ENCODE data around the gene MCC.

DNA sequence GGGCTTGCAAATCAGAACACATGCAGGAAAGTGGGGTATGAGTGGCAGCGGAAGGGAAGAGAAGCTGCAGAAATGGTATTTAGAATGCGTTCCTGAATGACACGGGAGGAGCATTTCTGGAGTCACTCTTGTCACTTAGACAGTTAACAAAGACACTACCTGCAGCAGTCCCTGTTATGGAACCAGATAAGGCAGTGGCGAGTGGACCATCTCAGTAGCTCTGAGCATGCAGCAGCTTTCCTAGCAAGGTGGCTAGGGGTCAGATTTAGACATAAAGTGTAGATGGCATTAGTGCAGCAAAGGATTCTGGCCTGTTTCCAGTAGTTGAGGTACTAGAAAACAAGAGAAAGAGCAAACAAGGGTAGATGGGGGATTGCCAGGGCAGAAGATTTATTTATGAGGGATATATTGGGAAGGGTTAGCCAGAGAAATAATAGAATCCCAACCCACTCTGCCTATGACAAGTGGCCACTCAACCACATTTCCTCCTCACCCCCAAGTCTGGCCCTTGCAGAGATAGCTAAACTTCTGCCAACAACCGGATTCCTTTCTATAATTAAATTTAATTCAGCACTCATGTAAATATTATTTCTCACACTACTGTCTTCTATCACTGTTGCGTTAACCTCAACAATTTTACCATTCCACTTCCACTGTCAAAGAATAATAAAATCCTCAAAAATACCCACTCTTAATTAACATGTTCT lies 310.0 kb downstream of the MCC start:
- TF ChIP-seq, protein P1, sequence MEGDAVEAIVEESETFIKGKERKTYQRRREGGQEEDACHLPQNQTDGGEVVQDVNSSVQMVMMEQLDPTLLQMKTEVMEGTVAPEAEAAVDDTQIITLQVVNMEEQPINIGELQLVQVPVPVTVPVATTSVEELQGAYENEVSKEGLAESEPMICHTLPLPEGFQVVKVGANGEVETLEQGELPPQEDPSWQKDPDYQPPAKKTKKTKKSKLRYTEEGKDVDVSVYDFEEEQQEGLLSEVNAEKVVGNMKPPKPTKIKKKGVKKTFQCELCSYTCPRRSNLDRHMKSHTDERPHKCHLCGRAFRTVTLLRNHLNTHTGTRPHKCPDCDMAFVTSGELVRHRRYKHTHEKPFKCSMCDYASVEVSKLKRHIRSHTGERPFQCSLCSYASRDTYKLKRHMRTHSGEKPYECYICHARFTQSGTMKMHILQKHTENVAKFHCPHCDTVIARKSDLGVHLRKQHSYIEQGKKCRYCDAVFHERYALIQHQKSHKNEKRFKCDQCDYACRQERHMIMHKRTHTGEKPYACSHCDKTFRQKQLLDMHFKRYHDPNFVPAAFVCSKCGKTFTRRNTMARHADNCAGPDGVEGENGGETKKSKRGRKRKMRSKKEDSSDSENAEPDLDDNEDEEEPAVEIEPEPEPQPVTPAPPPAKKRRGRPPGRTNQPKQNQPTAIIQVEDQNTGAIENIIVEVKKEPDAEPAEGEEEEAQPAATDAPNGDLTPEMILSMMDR (tag by site-specific recombination; IDR thresholded peaks at IDR 0.05): no peak
- no peak for TF ChIP-seq KLF1 (tag by site-specific recombination; IDR thresholded peaks at IDR 0.05)
